NK-92 (cell line): ENCODE results near the gene LRRC51.
A peak's percentile ranks its signal among the peaks of the same experiment; 100 is the strongest.

Experiments
- DNase-seq: peaks from one replicate; lab custom pipeline; 2025; ENCODE audit not compliant: unreplicated experiment; lab: John Stamatoyannopoulos, UW

Gene LRRC51

DNA sequence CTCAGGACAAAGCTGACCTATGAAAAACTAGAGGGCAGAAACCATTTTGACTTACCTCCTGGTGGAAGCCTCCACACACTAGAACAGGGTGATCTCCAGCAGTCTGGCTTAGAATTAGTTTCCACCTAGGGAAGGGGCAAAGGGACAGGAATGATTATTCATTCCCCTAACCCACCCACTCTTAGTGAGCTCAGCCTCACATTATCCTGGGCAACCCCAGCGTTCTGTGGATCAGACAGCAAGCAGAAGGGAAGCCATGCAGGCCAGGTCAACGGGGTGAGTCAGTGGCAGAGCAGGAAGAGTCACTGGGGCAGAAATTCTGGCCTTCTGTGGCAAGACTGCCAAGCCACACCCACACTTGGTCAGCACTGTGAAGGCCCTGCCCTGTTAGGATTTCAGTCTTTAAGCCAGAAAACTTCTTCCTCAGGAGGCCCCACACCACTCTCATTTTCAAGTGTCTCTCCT, 10.8 kb upstream of the LRRC51 start:
- no peak for DNase-seq

DNA sequence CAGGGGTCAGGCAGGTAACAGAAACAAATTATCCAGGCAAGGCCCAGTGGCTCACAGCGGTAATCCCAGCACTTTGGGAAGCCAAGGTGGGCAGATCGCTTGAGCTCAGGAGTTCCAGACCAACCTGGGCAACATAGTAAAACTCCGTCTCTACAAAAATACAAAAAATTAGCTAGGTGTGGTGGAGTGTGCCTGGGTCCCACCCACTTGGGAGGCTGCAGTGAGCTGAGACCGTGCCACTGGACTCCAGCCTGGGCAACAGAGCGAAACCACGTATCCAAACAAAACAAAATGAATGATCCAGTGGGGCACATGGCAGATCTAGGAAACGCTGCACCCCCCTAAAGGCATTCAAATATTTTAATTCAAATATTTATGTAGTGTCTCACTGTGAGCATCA, 10.2 kb upstream of the LRRC51 start:
- DNase-seq, result no peak

DNA sequence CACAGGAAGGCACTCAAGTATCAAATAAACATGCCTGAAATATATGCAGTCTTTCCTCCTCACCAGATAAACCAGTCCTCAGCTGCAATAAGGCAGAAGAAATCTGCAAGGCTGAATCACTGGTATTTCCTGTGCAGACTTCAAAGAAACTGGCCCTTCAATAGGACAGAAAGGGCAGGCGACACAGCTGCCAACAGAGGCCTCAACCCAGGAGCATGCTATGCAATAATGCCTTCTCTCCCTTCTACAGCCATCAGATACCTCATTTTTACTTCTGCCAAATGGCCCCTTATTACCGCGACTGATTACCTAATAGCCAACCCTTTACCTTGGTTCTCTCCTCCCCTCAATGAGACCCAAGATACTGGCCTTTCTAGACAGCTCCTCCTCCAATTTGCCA, 8.3 kb upstream of the LRRC51 start:
- no peak for DNase-seq

GRCh38 chr11:72075109-72075508, 5.5 kb upstream of the LRRC51 start:
- no peak for DNase-seq

DNA sequence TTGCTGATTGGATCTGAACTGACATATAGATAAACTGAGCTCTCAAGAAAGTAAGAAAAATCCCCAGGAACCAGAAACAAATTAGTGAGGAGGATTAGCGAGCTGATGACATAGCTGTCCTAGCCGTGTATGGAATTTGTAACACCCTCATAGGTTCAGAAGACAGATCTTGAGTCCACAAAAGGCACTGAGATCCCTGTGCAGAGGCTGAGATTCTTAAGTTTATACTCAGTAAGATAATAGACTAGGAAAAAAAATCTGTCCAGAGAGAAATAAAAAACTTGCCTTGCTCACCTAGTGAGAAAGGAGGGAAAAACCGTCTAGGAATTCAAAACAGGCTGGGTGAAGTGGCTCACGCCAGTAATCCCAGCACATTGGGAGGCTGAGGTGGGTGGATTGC, 4.9 kb upstream of the LRRC51 start:
- DNase-seq, result no peak

GRCh38 chr11:72078477-72078876, 2.2 kb upstream of the LRRC51 start:
- DNase-seq, result no peak

DNA sequence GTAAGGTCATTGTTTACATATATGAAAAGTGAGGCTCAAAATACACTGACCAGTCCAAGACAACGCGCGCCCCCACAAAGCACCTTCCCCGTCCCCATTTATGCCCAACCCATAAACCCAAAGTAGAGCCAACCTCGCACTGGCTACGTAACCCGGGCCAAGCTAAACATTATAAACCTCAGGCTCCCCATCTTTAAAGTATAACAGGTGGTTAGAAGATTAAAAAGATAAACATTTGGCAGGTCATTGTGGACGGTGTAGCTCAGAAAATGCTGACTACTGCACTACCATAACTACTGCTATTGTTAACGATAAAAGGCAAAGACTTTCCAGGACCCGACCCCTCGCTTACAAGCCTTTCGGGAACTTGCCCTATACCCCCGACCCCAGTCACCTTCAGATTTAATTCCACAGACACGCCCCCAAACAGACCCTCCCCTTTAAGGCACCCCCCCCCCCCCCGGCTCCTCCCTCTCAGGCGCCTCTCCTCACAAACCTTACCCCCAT, 778 bp upstream of the LRRC51 start:
- DNase-seq, result no peak

- DNase-seq, result no peak
Observed at GRCh38 chr11:72081184-72081644, 564 bp downstream of the LRRC51 start.

GRCh38 chr11:72081821-72082453, 1.3 kb downstream of the LRRC51 start:
- no peak for DNase-seq

DNA sequence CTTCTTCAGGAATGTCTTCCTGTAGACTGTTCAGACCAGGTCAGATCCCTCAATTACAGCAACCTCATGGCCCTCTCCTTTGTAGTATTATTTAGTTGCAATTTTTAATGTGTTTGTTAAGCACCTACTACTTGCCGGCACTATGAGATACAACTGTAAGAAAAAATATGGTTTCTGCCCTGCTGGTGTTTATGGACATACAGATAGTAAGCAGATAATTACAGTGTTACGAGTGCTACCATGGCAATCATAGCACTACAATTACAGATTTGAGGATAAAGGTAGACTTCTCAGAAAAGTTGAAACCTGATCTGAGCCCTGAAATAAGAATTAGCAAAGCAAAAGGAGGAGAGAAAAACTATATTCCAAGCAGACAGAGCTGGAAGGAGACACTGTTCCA, 2.8 kb downstream of the LRRC51 start:
- no peak for DNase-seq

DNA sequence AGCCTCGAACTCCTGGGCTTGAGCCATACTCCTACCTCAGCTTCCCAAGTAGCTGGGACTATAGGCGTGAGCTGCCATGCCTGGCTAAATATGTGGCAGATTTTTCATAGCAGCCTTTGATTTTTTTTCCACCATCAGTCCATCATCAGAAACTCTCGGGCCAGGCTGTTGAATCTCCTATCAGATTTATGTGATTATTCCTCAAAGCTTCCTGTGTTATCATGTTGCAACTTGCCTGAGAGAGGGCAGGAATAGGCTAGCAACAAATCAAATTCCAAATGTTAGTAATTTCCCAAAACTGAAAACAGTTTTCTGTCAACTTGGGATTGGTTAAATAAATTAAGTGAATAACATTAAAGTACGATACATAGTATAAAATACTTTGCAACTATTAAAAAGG, 3.4 kb downstream of the LRRC51 start:
- no peak for DNase-seq

DNA sequence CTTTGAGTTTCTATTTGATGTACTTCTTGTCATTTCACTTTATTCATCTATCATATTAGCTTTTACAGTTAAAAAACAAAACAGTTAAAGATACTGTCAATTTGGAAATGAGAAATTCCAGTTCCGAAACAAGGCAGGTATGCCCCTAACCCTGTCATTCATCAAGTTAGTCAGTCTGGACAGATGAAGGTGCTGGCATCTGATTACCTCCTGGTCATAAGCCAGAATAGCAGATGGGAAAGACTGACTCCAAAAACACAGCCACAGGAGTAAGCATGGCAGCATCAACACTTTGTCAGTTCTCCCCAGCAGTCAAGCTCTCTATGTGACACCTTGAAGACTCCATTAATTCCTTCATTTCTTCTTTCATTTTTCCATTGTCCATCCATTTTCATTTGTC, 4.3 kb downstream of the LRRC51 start:
- DNase-seq, result no peak

- DNase-seq, result no peak
Observed at GRCh38 chr11:72085621-72086351, 5.1 kb downstream of the LRRC51 start.

DNA sequence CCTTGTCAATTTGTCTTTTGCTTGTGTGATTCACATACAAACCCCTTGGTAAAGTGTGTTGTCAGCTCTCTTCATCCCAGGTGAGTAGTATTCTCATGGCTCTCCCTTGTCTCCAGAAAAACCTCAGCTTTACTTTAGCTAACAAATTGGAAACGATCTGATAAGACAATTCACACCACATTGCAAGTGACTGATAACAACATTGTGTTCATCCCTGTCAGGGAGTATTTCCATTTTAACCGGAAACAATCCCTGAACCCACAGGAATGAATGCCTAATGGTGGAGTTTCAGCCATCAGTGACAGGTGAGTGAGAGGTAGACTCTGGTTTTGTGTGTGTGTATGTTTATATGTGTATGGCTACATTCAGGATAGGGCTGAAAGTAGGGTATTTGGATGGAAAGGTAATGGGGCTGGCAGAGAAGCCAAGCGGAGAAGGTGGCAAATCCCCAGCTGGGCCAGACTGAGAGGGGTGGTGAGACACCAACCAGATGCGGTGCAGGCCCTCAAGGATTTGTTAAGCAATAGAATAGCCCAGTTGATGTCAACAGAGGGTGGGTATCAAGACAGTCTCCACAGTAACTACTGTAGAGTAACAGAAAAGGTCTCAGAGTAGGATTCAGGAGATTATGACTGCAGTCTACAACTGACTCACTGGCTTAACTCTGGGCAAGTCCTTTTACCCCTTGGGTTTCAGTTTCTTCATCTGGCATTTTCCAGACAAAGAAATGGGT, 7.6 kb downstream of the LRRC51 start:
- DNase-seq, result no peak

- DNase-seq, result no peak
Observed at GRCh38 chr11:72091292-72091691, 10.6 kb downstream of the LRRC51 start.

DNA sequence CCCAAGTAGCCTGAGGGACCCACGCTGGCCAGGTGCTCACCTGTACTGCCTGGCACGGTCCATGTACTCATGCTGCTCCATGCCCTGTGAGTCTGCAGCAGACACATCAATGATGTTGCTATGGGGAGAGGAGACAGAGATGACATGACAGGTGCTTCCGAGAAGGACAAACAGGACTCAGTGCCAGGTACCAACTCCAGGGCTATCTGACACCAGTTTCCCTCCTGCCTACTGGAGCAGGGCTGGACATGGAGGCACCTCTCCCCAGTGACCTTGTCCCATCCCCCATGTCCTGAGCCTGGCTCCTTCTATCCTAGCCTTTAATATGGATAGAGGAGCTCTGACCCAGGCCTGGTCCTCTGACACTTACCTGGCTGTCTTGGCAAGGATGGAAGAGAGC, 18.1 kb downstream of the LRRC51 start:
- no peak for DNase-seq

GRCh38 chr11:72100009-72100408, 19.4 kb downstream of the LRRC51 start:
- DNase-seq, result no peak

GRCh38 chr11:72100462-72100861, 19.8 kb downstream of the LRRC51 start:
- DNase-seq, result no peak

DNA sequence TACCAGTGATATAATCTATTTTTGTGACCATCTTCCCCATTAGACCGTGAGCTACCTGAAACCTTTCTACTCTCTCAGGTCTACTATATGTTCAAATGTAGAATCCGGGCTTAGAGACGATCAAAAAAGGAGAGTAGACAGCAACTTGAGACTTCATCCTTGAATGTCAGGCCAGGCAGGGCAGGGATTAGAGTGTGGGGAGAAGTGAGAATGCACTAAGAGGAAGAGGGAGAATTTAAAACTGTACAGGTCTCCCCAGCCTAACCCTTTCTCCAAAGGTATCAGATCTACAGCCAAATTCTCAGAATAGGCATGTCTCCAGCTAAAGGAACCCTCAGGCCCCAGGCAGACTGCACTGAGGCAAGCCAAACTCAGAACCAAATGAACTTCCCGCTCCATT, 21.5 kb downstream of the LRRC51 start:
- no peak for DNase-seq

- no peak for DNase-seq
Observed at GRCh38 chr11:72102631-72102945, 21.9 kb downstream of the LRRC51 start.

DNA sequence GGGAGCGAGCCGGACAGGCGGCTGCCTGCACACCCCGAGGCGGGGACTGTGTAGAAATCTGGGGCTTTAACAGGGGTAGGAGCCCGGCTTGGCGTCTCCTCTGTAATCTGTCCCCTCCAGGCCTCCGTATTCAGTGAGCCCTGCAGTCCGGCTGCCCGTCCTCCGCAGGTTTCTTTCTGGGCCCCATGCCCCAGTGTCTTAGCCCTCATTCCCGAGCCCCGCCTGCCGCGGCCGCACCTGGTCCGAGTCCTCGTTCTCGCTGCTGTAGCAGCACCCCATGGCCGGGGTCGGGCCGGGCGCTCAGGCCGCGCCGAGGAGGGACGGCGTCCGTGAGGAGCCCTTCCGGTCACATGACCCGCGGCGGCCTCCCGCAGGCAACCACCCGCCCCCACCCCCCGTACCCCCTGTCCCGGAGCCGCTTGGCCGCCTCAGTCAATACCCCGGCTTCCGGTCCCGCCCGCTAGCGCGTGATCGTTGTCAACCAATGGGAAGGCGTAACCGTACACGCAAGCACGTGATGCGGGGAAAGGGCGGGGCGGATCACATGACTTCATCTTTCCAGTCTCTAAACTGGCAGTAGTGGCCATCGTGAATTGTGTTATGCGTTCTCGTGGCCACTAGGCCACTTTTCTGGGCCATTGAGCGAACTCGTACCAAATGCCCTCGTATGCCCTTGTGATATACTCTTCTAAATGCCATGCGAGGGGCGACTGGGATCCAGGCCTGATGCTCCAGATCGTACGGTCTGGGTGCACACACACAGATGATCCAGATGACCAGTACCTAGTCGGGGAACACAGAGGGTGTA, 22.5 kb downstream of the LRRC51 start, which contains the start of gene LAMTOR1:
Gene LAMTOR1 (minus strand): TSS at position 352 of the 808 bp plus-strand sequence. CDS start 73 bp downstream, at position 279.
- DNase-seq, result peak; percentile 91
